Small intestine (tissue), 16 donors: ENCODE data around the gene PEX14. TPM values are rescaled to one million over a fixed set of nuclear protein-coding genes. Genes with fewer than 3 reads are reported as not detected.
"Not testable (repeated sequence)": the region's sequence is repeated elsewhere in the genome, so short reads cannot be mapped to it uniquely, and the experiment has no call there.

ENCODE experiments used
- DNase-seq, 2 donors: peaks; one replicate each; pipeline versions ENCODE4 v3.0.0 to v3.0.0-alpha.2; 2013
- FAIRE-seq: peaks from 2 replicates; lab custom pipeline; 2012; peaks lifted over from hg19 to GRCh38; lab: Jason Lieb, UNC
- H3K27ac ChIP-seq, 3 donors: one replicate each; pipeline ENCODE4 v1.5.1; 2013; ENCODE audit warnings: low read length in 2 of 3, mild to moderate bottlenecking in 2 of 3, control low read depth in 1 of 3, inconsistent platforms in 1 of 3, low read depth in 1 of 3, moderate library complexity in 1 of 3
- H3K27me3 ChIP-seq, 3 donors: one replicate each; pipeline ENCODE4 v1.6.1; 2013; ENCODE audit warnings: low read length in 3 of 3, inconsistent platforms in 1 of 3; ENCODE audit not compliant: control insufficient read depth in 3 of 3, insufficient read depth in 3 of 3
- H3K36me3 ChIP-seq, 3 donors: one replicate each; pipeline ENCODE4 v1.6.1; 2013; ENCODE audit warnings: low read length in 3 of 3, inconsistent platforms in 1 of 3, low read depth in 1 of 3, mild to moderate bottlenecking in 1 of 3, moderate library complexity in 1 of 3; ENCODE audit not compliant: control insufficient read depth in 3 of 3, insufficient read depth in 2 of 3
- H3K4me1 ChIP-seq, 3 donors: one replicate each; pipeline ENCODE4 v1.6.1; 2013; ENCODE audit warnings: low read length in 2 of 3, inconsistent platforms in 1 of 3, low read depth in 1 of 3, mild to moderate bottlenecking in 1 of 3, moderate library complexity in 1 of 3; ENCODE audit not compliant: control insufficient read depth in 3 of 3, insufficient read depth in 2 of 3
- H3K4me3 ChIP-seq, 3 donors: one replicate each; pipeline ENCODE4 v1.5.1; 2013; ENCODE audit warnings: low read length in 3 of 3, control low read depth in 1 of 3, inconsistent platforms in 1 of 3, low read depth in 1 of 3, mild to moderate bottlenecking in 1 of 3, moderate library complexity in 1 of 3
- H3K9me3 ChIP-seq, 2 donors: one replicate each; pipeline ENCODE4 v1.6.1; 2013; ENCODE audit warnings: low read depth in 1 of 2, low read length in 1 of 2; ENCODE audit not compliant: control insufficient read depth in 2 of 2, insufficient read depth in 1 of 2
- WGBS, 3 donors: extraction: QIAGEN DNeasy Blood & Tissue Kit; methylation state at CpG; one replicate each; pipeline ENCODE4 v1.1.7; 2013; 5-methylcytosine and 5-hydroxymethylcytosine counted together
- long read RNA-seq, 10 donors: transcript quantifications; one replicate each; lab custom pipeline, GENCODE V29; 2026
- polyA plus RNA-seq, 4 donors: library from polyadenylated mRNA; stranded (reverse) in 3 of 4; unstranded in 1 of 4; fragments of 200-250 nt in 3 of 4; fragments of 120-200 nt in 1 of 4; gene quantifications; one replicate each; pipeline versions ENCODE4 v1.2.1 to v1.2.3, GENCODE V29; 2013
- donor health status: healthy with polysubstance abuse.
- donor health status: control.
- donor health status: control.
- donor health status: Bipolar disorder and iron deficiency.
- donor health status: healthy.

The PEX14 gene, protein sequence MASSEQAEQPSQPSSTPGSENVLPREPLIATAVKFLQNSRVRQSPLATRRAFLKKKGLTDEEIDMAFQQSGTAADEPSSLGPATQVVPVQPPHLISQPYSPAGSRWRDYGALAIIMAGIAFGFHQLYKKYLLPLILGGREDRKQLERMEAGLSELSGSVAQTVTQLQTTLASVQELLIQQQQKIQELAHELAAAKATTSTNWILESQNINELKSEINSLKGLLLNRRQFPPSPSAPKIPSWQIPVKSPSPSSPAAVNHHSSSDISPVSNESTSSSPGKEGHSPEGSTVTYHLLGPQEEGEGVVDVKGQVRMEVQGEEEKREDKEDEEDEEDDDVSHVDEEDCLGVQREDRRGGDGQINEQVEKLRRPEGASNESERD
- 10 to 100 TPM; 15.9 to 26.9 (median 24.7) TPM for polyA plus RNA-seq
- long read RNA-seq, donor 1: 0 reads
- long read RNA-seq, donor 2, transcript PEX14-201 (9 exons, 1,985 nt): major isoform, 7 of 7 reads
- long read RNA-seq, donor 2, partial matches to known transcripts: 0 of 7 reads
- long read RNA-seq, donor 2, other reads (novel, unspliced or antisense): 0 of 7 reads
- long read RNA-seq, donor 3, partial matches to known transcripts: 0 of 3 reads
- long read RNA-seq, donor 3, other reads (novel, unspliced or antisense): 0 of 3 reads
- long read RNA-seq, donor 4: 0 reads
- long read RNA-seq, donor 5: 0 reads
- long read RNA-seq, donor 6, partial matches to known transcripts: 6 of 9 reads
- long read RNA-seq, donor 6, other reads (novel, unspliced or antisense): 0 of 9 reads
- long read RNA-seq, donor 7: 0 reads
- long read RNA-seq, donor 8, partial matches to known transcripts: 0 of 1 reads
- long read RNA-seq, donor 8, other reads (novel, unspliced or antisense): 0 of 1 reads
- long read RNA-seq, donor 9, partial matches to known transcripts: 0 of 2 reads
- long read RNA-seq, donor 9, other reads (novel, unspliced or antisense): 0 of 2 reads
- long read RNA-seq, donor 10, partial matches to known transcripts: 0 of 4 reads
- long read RNA-seq, donor 10, other reads (novel, unspliced or antisense): 0 of 4 reads

DNA sequence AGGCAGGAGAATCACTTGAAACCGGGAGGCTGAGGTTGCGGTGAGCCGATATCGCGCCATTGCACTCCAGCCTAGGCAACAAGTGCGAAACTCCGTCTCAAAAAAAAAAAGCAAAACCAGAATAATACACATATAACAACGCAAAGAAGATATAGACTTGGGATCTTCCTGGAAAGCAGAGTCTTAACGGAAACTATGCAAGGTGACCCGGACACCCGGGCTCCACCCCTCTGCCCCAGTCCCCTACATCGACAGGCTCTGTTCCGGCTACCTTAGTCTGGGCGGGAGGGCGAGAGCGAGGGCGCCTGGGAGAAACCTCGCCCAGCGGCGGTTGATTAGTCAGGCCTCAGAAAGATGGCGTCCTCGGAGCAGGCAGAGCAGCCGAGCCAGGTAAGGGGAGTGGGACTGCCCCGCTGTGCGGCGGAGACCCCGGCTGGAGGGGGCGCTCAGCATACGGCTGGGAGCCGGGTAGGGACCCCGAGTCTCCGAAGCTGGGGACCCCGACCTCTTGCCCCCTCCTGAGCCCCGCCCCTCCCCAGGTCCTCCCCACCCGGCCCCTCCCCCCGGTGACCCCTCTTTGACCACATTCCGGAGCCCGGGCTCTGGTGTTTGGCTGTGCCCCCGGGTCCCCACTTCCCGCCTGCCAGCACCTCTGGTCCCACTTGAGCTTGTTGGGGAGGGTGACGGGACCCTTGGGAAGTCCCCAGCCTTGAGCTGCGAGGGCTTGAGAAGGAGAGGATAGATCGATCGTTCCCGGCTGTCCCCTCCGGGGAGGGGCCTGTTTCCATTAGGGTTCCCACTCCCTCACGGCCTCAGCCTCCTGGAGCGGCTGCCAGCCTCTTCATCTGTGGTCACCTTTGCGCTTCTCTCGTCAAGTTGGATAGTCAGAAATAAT lies at the start of gene PEX14:
PEX14 (plus strand) TSS at position 338 of the 895 bp plus-strand sequence; CDS start at position 355, 17 bp downstream.
- peak within 1 kb of the TSS; percentile 84 to 92 (median 86) for H3K27ac ChIP-seq
- H3K4me1 ChIP-seq: peaks cover 0 to 17% (median 2%) of the 10 kb centered on the region in 3 donors
- WGBS, 3 donors: 11 to 14% (median 12%) methylated on average over 39 to 50 of the region's 50 CpGs
- H3K36me3 ChIP-seq: peaks cover 0 to 11% (median 2%) of the 10 kb centered on the region in 3 donors
- no peaks in the 10 kb centered on the region for H3K9me3 ChIP-seq
- peak within 1 kb of the TSS; percentile 70 to 99 (median 92) for H3K4me3 ChIP-seq
- DNase-seq: peak; percentile 94 to 95
- no peaks in the 10 kb centered on the region for H3K27me3 ChIP-seq
- no peak for FAIRE-seq

DNA sequence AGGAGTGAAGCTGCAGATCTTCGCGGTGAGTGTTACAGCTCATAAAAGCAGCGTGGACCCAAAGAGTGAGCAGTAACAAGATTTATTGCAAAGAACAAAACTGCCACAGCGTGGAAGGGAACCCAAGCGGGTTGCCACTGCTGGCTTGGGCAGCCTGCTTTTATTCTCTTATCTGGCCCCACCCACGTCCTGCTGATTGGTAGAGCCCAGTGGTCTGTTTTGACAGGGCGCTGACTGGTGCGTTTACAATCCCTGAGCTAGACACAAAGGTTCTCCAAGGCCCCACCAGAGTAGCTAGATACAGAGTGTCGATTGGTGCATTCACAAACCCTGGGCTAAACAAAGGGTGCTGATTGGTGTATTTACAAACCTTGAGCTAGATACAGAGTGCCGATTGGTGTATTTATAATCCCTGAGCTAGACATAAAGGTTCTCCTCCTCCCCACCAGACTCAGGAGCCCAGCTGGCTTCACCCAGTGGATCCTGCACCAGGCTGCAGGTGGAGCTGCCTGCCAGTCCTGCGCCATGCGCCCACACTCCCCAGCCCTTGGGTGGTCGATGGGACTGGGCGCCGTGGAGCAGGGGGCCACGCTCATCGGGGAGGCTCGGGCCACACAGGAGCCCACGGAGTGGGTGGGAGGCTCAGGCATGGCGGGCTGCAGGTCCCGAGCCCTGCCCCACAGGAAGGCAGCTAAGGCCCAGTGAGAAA lies 48.8 kb upstream of the PEX14 start:
- peaks cover 0 to 12% (median 9%) of the 10 kb centered on the region in 3 donors for H3K4me1 ChIP-seq
- H3K36me3 ChIP-seq: peaks cover 0 to 10% (median 4%) of the 10 kb centered on the region in 3 donors
- FAIRE-seq, H3K4me3 ChIP-seq, H3K27me3 ChIP-seq, DNase-seq, H3K9me3 ChIP-seq: not testable (repeated sequence)
- 85 to 89% (median 88%) methylated on average over 19 to 21 of the region's 21 CpGs for WGBS, 3 donors
- peak overlapping the region in 1 of 3 donors; percentile 48 for H3K27ac ChIP-seq

GRCh38 chr1:10426535-10426848 lies 48.3 kb upstream of the PEX14 start:
- not testable (repeated sequence) for H3K27me3 ChIP-seq, H3K36me3 ChIP-seq, H3K9me3 ChIP-seq, FAIRE-seq, DNase-seq, H3K4me3 ChIP-seq
- Histone ChIP-seq H3K4me1 (peaks cover 0 to 15% (median 5%) of the 10 kb centered on the region in 3 donors), H3K27ac (peak overlapping the region in 1 of 3 donors; percentile 48)
- 91 to 97% methylated on average over 7 to 21 of the region's 21 CpGs; no CpG with 5 or more reads in 1 of the 3 donors for WGBS, 3 donors

DNA sequence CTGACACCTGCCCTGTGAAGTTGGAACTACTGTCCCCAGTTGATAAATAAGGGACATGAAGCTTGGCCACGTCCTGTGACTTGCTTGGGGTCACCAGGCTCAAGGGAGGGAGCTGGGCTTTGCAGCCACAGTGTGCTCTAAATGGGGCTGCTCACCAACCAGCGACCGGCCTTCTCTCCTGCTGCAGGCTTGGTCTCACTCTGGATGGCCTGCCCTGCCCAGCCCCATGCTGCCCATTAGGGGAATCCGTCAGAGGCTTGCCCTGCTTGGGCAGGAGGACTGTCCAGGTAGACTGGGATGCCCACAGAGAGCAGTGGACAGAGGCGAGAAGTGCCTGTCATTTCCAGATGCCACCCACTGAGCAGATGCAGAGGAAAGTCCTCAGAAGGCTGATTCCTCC lies 45.8 kb upstream of the PEX14 start:
- 90 to 92% (median 92%) methylated on average over 5 of the region's 5 CpGs for WGBS, 3 donors
- Histone ChIP-seq H3K36me3 (no peaks in the 10 kb centered on the region), H3K4me3 (no peak overlapping the region), H3K27ac (no peak overlapping the region), H3K27me3 (no peaks in the 10 kb centered on the region), H3K9me3 (no peaks in the 10 kb centered on the region), H3K4me1 (peaks cover 0 to 35% (median 3%) of the 10 kb centered on the region in 3 donors)
- FAIRE-seq (no peak), DNase-seq (no peak)

DNA sequence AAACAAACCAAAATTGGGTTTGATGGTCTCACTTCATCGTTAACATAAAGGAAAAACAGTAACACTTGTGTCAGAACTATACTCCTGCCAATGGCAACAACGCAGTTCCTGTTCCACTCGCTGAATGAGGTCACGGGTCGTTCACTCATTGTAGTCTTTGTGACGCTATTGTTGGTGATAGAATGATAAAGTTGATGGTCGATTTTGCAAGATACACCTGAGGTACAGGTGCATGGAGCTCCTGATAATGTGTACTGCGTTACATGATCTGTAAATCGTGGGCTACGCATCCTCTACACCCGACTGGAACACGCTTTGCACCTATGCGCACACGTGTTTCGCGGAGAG lies 44.9 kb upstream of the PEX14 start:
- H3K27ac ChIP-seq: peak overlapping the region in 1 of 3 donors; percentile 69
- H3K27me3 ChIP-seq: no peaks in the 10 kb centered on the region
- DNase-seq (peak in 1 of 2 donors; percentile 35), FAIRE-seq (no peak)
- H3K9me3 ChIP-seq: no peaks in the 10 kb centered on the region
- H3K4me3 ChIP-seq: peak overlapping the region in 2 of 3 donors; percentile 85 to 86
- H3K36me3 ChIP-seq: no peaks in the 10 kb centered on the region
- WGBS, 3 donors: 9 to 19% (median 12%) methylated on average over 16 of the region's 16 CpGs
- H3K4me1 ChIP-seq: peaks cover 0 to 38% (median 0%) of the 10 kb centered on the region in 3 donors

GRCh38 chr1:10430216-10431069 lies 44.3 kb upstream of the PEX14 start, which contains the start of gene CENPS:
Gene CENPS (plus strand): TSS chr1:10430433. CDS start chr1:10430518, 85 bp downstream.
- Histone ChIP-seq H3K4me1 (peaks cover 0 to 38% (median 0%) of the 10 kb centered on the region in 3 donors), H3K9me3 (no peaks in the 10 kb centered on the region), H3K27ac (peak within 1 kb of the TSS in 2 of 3 donors; percentile 80 to 82), H3K27me3 (no peaks in the 10 kb centered on the region), H3K36me3 (peaks cover 0 to 3% (median 0%) of the 10 kb centered on the region in 3 donors), H3K4me3 (peak within 1 kb of the TSS; percentile 62 to 86 (median 85))
- 0% methylated on average over 78 to 95 of the region's 95 CpGs for whole genome bisulfite sequencing, 3 donors
- FAIRE-seq (no peak), DNase-seq (peak; percentile 89 to 97)
